ENCODE results near the gene VPS41.

Gene VPS41

GRCh38 chr7:38673795-38674194 lies 235.2 kb downstream of the VPS41 start:
- TF ChIP-seq CTCF (conservative IDR thresholded peaks at IDR 0.05; ENCODE audit: low read depth, low read length), result no peak
- no peak overlapping the region for H3K4me3 ChIP-seq (ENCODE audit: low read length)
- DNase-seq (ENCODE audit: low read depth), result no peak
